OCI-LY3 (cell line): ENCODE data around the gene ARAP1.

ENCODE experiments used
- H2AFZ ChIP-seq: fragments of 200-600, 300-600 bp; shearing (Covaris generic); 2 replicates; pipeline ENCODE4 v1.6.0; 2014; ENCODE audit warnings: antibody characterized with exemption, low read depth, low read length
- H3K27ac ChIP-seq: fragments of 200-600, 300-600 bp; sonication (generic); 2 replicates; pipeline ENCODE4 v1.5.1; 2014; ENCODE audit warnings: mild to moderate bottlenecking, low read length, moderate library complexity, mixed read lengths
- H3K27me3 ChIP-seq: fragments of 200-600, 300-600 bp; sonication (generic); 2 replicates; pipeline ENCODE4 v1.6.1; 2014; ENCODE audit warnings: low read depth, low read length, mixed read lengths
- H3K36me3 ChIP-seq: fragments of 200-600, 300-600 bp; sonication (generic); replicated peaks from 2 replicates; pipeline ENCODE3; 2014; ENCODE audit warnings: low read depth, low read length, mixed read lengths
- H3K4me1 ChIP-seq: fragments of 300-600, 200-600 bp; sonication (generic); 2 replicates; pipeline ENCODE4 v1.6.1; 2014; ENCODE audit warnings: low read length, mixed read lengths
- H3K4me2 ChIP-seq: fragments of 200-600, 300-600 bp; sonication (generic); 2 replicates; pipeline ENCODE4 v1.6.1; 2014; ENCODE audit warnings: low read length, mixed read lengths
- H3K4me3 ChIP-seq: fragments of 300-600, 200-600 bp; sonication (generic); 2 replicates; pipeline ENCODE4 v1.5.1; 2014; ENCODE audit warnings: antibody characterized with exemption, mild to moderate bottlenecking, low read length, moderate library complexity
- H3K79me2 ChIP-seq: fragments of 300-600, 200-600 bp; shearing (Covaris generic); 2 replicates; pipeline ENCODE4 v1.6.1; 2014; ENCODE audit warnings: mild to moderate bottlenecking, low read length, mixed read lengths
- H3K9ac ChIP-seq: fragments of 300-600, 200-600 bp; shearing (Covaris generic); 2 replicates; pipeline ENCODE4 v1.6.0; 2014; ENCODE audit warnings: mild to moderate bottlenecking, low read length, moderate library complexity
- H3K9me3 ChIP-seq: fragments of 200-600, 300-600 bp; shearing (Covaris generic); 2 replicates; pipeline ENCODE4 v1.6.1; 2014; ENCODE audit warnings: low read length, mixed read lengths; ENCODE audit not compliant: insufficient read depth
- H4K20me1 ChIP-seq: fragments of 200-600, 300-600 bp; sonication (generic); 2 replicates; pipeline ENCODE4 v1.6.1; 2016; ENCODE audit warnings: low read length, mixed read lengths; ENCODE audit not compliant: insufficient read depth
- CTCF ChIP-seq: fragments of 200-600, 300-600 bp; sonication (generic); IDR thresholded peaks from 2 replicates; pipeline ENCODE4 v1.5.1; 2014; ENCODE audit warnings: antibody characterized with exemption, low read length, low read depth
- EZH2phosphoT487 ChIP-seq: fragments of 200-600 bp; shearing (Covaris generic); IDR thresholded peaks from 2 replicates; pipeline ENCODE4 v1.6.1; 2018; ENCODE audit warnings: antibody characterized with exemption, mixed run types, low read depth

The ARAP1 gene

GRCh38 chr11:72752088-72752914 is at the start of gene ARAP1:
Gene ARAP1, minus strand, starts transcription at chr11:72752408. Its CDS starts 25,280 bp downstream, at chr11:72727128.
- H2AFZ ChIP-seq, result peak within 1 kb of the TSS; percentile 74

GRCh38 chr11:72799441-72799840 is 47.2 kb upstream of the ARAP1 start:
- no peaks in the 10 kb centered on the region for H3K27me3 ChIP-seq
- H3K79me2 ChIP-seq, result no peaks in the 10 kb centered on the region
- no peak overlapping the region for H3K4me2 ChIP-seq
- H3K27ac ChIP-seq, result no peak overlapping the region
- TF ChIP-seq EZH2phosphoT487 (no peak), CTCF (no peak)
- no peak overlapping the region for H3K9ac ChIP-seq
- peaks cover 4% of the 10 kb centered on the region for H3K4me1 ChIP-seq
- no peak overlapping the region for H2AFZ ChIP-seq
- H3K36me3 ChIP-seq, result no peaks in the 10 kb centered on the region
- H4K20me1 ChIP-seq, result no peaks in the 10 kb centered on the region
- H3K4me3 ChIP-seq, result no peak overlapping the region
- no peaks in the 10 kb centered on the region for H3K9me3 ChIP-seq

More at GRCh38 chr11:72752088-72752914, at the start of gene ARAP1:
- H3K4me3 ChIP-seq, result peak within 1 kb of the TSS; percentile 82
- peak within 1 kb of the TSS; percentile 96 for H3K4me2 ChIP-seq
- peaks cover 16% of the 10 kb centered on the region for H3K4me1 ChIP-seq
- TF ChIP-seq CTCF (no peak), EZH2phosphoT487 (no peak)
- H4K20me1 ChIP-seq, result no peaks in the 10 kb centered on the region
- H3K36me3 ChIP-seq, result no peaks in the 10 kb centered on the region
- H3K9me3 ChIP-seq, result no peaks in the 10 kb centered on the region
- H3K27ac ChIP-seq, result peak within 1 kb of the TSS; percentile 5
- H3K9ac ChIP-seq, result peak within 1 kb of the TSS; percentile 74
- H3K79me2 ChIP-seq, result peaks cover 24% of the 10 kb centered on the region
- no peaks in the 10 kb centered on the region for H3K27me3 ChIP-seq

GRCh38 chr11:72798361-72798760 is 46.2 kb upstream of the ARAP1 start:
- no peaks in the 10 kb centered on the region for H3K79me2 ChIP-seq
- TF ChIP-seq EZH2phosphoT487 (no peak), CTCF (no peak)
- no peaks in the 10 kb centered on the region for H3K27me3 ChIP-seq
- no peak overlapping the region for H3K4me2 ChIP-seq
- no peaks in the 10 kb centered on the region for H4K20me1 ChIP-seq
- H3K4me1 ChIP-seq, result peaks cover 7% of the 10 kb centered on the region
- H3K9me3 ChIP-seq, result no peaks in the 10 kb centered on the region
- no peaks in the 10 kb centered on the region for H3K36me3 ChIP-seq
- no peak overlapping the region for H3K9ac ChIP-seq
- no peak overlapping the region for H2AFZ ChIP-seq
- no peak overlapping the region for H3K4me3 ChIP-seq
- no peak overlapping the region for H3K27ac ChIP-seq

- Histone ChIP-seq H4K20me1 (no peaks in the 10 kb centered on the region), H2AFZ (peak within 1 kb of the TSS; percentile 93), H3K27me3 (no peaks in the 10 kb centered on the region), H3K27ac (peak within 1 kb of the TSS; percentile 70), H3K36me3 (no peaks in the 10 kb centered on the region), H3K4me2 (peak within 1 kb of the TSS; percentile 94), H3K9ac (peak within 1 kb of the TSS; percentile 79), H3K79me2 (no peaks in the 10 kb centered on the region), H3K4me3 (peak within 1 kb of the TSS; percentile 85), H3K4me1 (peaks cover 18% of the 10 kb centered on the region), H3K9me3 (no peaks in the 10 kb centered on the region)
- TF ChIP-seq EZH2phosphoT487 (no peak), CTCF (peak; percentile 98)
Measured at GRCh38 chr11:72793425-72794367, 41.5 kb upstream of the ARAP1 start, which contains the start of gene STARD10. Gene STARD10, minus strand, starts transcription at chr11:72794047. Its CDS starts 12,866 bp downstream, at chr11:72781181.
